Measurements from ENCODE around the gene LRRC7. TPM values are rescaled to one million over a fixed set of nuclear protein-coding genes. Genes with fewer than 3 reads are reported as not detected.

The LRRC7 gene
- total and polyA plus RNA-seq, 2 of the 8 experiments (the other 6 are each of a cell fraction or from before 2014, with no cell fraction given) = 0.03 to 0.17 TPM

GRCh38 chr1:69744381-69744780, 176.7 kb downstream of the LRRC7 start:
- Histone ChIP-seq H4K91ac (replicated peaks; ENCODE audit: insufficient read length, low read length) (no peak overlapping the region), H3K18ac (ENCODE audit: extremely low read depth, low read length) (no peak overlapping the region), H3K4me2 (ENCODE audit: insufficient read depth in 1 of 2, low read depth in 2 of 2, low read length in 2 of 2) (no peak overlapping the region), H3K9ac (replicated peaks in 1 of 4; ENCODE audit: extremely low read depth in 1 of 4, low read depth in 3 of 4, low read length in 3 of 4) (no peak overlapping the region), H2AK5ac (ENCODE audit: low read depth, low read length) (no peak overlapping the region), H3K27ac (ENCODE audit: low read depth, low read length) (no peak overlapping the region), H2BK20ac (ENCODE audit: low read length) (no peak overlapping the region), H2BK15ac (ENCODE audit: low read length) (no peak overlapping the region), H4K20me1 (replicated peaks in 1 of 2; ENCODE audit: control insufficient read depth in 1 of 2, insufficient read depth in 2 of 2, low read length in 2 of 2) (no peaks in the 10 kb centered on the region), H3K36me3 (ENCODE audit: control insufficient read depth in 2 of 4, insufficient read depth in 4 of 4, low read length in 3 of 4) (no peaks in the 10 kb centered on the region), H3K4ac (replicated peaks; ENCODE audit: insufficient read length, low read depth, low read length) (no peak overlapping the region), H3K27me3 (replicated peaks in 1 of 4; ENCODE audit: control insufficient read depth in 3 of 4, extremely low read depth in 1 of 4, insufficient read depth in 3 of 4, low read length in 3 of 4) (no peaks in the 10 kb centered on the region; a peak in 1 of 7 replicates), H2BK12ac (ENCODE audit: low read depth, low read length) (no peak overlapping the region), H3K23me2 (ENCODE audit: low read depth, low read length) (no peaks in the 10 kb centered on the region), H2BK120ac (replicated peaks; ENCODE audit: low read depth, low read length) (no peak overlapping the region), H3K4me1 (replicated peaks in 1 of 4; ENCODE audit: control insufficient read depth in 3 of 4, insufficient read depth in 4 of 4, low read length in 3 of 4) (peaks cover 0 to 6% (median 0%) of the 10 kb centered on the region in 4 experiments; a peak in 1 of 7 replicates), H3K14ac (ENCODE audit: insufficient read length) (no peak overlapping the region), H3K23ac (ENCODE audit: insufficient read length) (no peak overlapping the region), H3K56ac (replicated peaks; ENCODE audit: insufficient read length, low read depth, low read length) (no peak overlapping the region), H4K5ac (ENCODE audit: insufficient read length, low read depth, low read length) (no peak overlapping the region), H3K79me2 (ENCODE audit: control insufficient read depth in 1 of 2, insufficient read depth in 2 of 2, low read length in 2 of 2) (no peaks in the 10 kb centered on the region), H3K79me1 (ENCODE audit: low read depth, low read length) (no peaks in the 10 kb centered on the region), H3K4me3 (ENCODE audit: extremely low read depth in 1 of 4, insufficient read depth in 2 of 4, low read depth in 3 of 4, low read length in 4 of 4) (no peak overlapping the region), H4K8ac (ENCODE audit: extremely low read depth, insufficient read depth, low read length) (no peak overlapping the region), H2BK5ac (ENCODE audit: low read depth, low read length) (no peak overlapping the region), H2AFZ (ENCODE audit: low read length) (no peak overlapping the region), H3K9me3 (ENCODE audit: insufficient read depth in 2 of 2, low read depth in 1 of 2, low read length in 1 of 2) (no peaks in the 10 kb centered on the region)
- CTCF ChIA-PET (ENCODE audit: partially characterized antibody) = no interaction called here
- DNase-seq (ENCODE audit: low read depth in 1 of 2, low spot score in 2 of 2) (no peak), FAIRE-seq (no peak)
- POLR2A ChIA-PET (ENCODE audit: partially characterized antibody) = no interaction called here
- WGBS, 2 experiments (ENCODE audit: extremely low coverage in 1 of 2, insufficient coverage in 1 of 2, insufficient read length in 1 of 2, insufficient replicate concordance in 2 of 2, low coverage in 1 of 2, low lambda C conversion rate in 2 of 2, missing lambda C conversion rate in 1 of 2) = 83% methylated on average over 2 of the region's 2 CpGs; no CpG with 5 or more reads in 1 of the 2 experiments
- TF ChIP-seq JUN (IDR thresholded peaks at IDR 0.05; ENCODE audit: low read depth, low read length) (no peak), YY1 (IDR thresholded peaks at IDR 0.05; ENCODE audit: low read depth, low read length) (no peak), KDM1A (IDR thresholded peaks at IDR 0.05; ENCODE audit: borderline replicate concordance, low read length) (no peak), CBX8 (IDR thresholded peaks at IDR 0.05; ENCODE audit: borderline replicate concordance, low read depth, low read length) (no peak), SIX5 (IDR thresholded peaks at IDR 0.05; ENCODE audit: low read depth, low read length) (no peak), RXRA (IDR thresholded peaks at IDR 0.05; ENCODE audit: insufficient read depth, low read depth, low read length) (no peak), CEBPB (IDR thresholded peaks at IDR 0.05; ENCODE audit: low read depth, low read length) (no peak), ASH2L (IDR thresholded peaks at IDR 0.05; ENCODE audit: low read length) (no peak), SP2 (IDR thresholded peaks at IDR 0.05; ENCODE audit: low read length) (no peak), KDM4A (IDR thresholded peaks at IDR 0.05; ENCODE audit: low read depth, low read length, severe bottlenecking) (no peak), ATF2 (IDR thresholded peaks at IDR 0.05; ENCODE audit: low read length) (no peak), RAD21 (IDR thresholded peaks at IDR 0.05 in 1 of 2, conservative IDR thresholded peaks at IDR 0.05 in 1 of 2; ENCODE audit: low read depth in 2 of 2, low read length in 2 of 2) (no peak), SP1 (IDR thresholded peaks at IDR 0.05; ENCODE audit: low read depth, low read length) (no peak), NRF1 (IDR thresholded peaks at IDR 0.05; ENCODE audit: low read depth, low read length) (no peak)
